Liver (tissue), 9 donors: ENCODE measurements around the gene KCNQ1. TPM values are rescaled to one million over a fixed set of nuclear protein-coding genes. Genes with fewer than 3 reads are reported as not detected.

Experiments used
- DNase-seq: peaks from one replicate; pipeline ENCODE4 v3.0.0-alpha.2; 2017; ENCODE audit warnings: low spot score
- H3K27ac ChIP-seq, 2 donors: one replicate each; pipeline ENCODE4 v1.7.0; 2013; ENCODE audit warnings: inconsistent platforms in 2 of 2, low read length in 2 of 2, control low read depth in 1 of 2, low read depth in 1 of 2, mild to moderate bottlenecking in 1 of 2
- H3K27me3 ChIP-seq, 4 donors: one replicate each; pipeline versions ENCODE4 v1.6.1 to v1.7.0; 2013; ENCODE audit warnings: low read length in 3 of 4, inconsistent platforms in 1 of 4, mild to moderate bottlenecking in 1 of 4, moderate library complexity in 1 of 4; ENCODE audit not compliant: control insufficient read depth in 4 of 4, insufficient read depth in 4 of 4
- H3K36me3 ChIP-seq, 4 donors: one replicate each; pipeline versions ENCODE4 v1.6.1 to v1.7.0; 2013; ENCODE audit warnings: low read length in 3 of 4, mild to moderate bottlenecking in 3 of 4, low read depth in 1 of 4, moderate library complexity in 1 of 4; ENCODE audit not compliant: control insufficient read depth in 4 of 4, insufficient read depth in 3 of 4
- H3K4me1 ChIP-seq, 4 donors: one replicate each; pipeline versions ENCODE4 v1.6.1 to v1.7.0; 2013; ENCODE audit warnings: low read length in 3 of 4, mild to moderate bottlenecking in 3 of 4, moderate library complexity in 1 of 4; ENCODE audit not compliant: control insufficient read depth in 4 of 4, insufficient read depth in 4 of 4
- H3K4me3 ChIP-seq, 3 donors: one replicate each; pipeline versions ENCODE4 v1.6.1 to v1.7.0; 2013; ENCODE audit warnings: low read length in 3 of 3, control low read depth in 1 of 3, low read depth in 1 of 3, mild to moderate bottlenecking in 1 of 3
- H3K9ac ChIP-seq, 2 donors: one replicate each; pipeline ENCODE4 v1.7.0; 2013; ENCODE audit warnings: low read length in 2 of 2, mild to moderate bottlenecking in 2 of 2, moderate library complexity in 2 of 2, control low read depth in 1 of 2, low read depth in 1 of 2
- H3K9me3 ChIP-seq, 4 donors: one replicate each; pipeline versions ENCODE4 v1.6.1 to v1.7.0; 2013; ENCODE audit warnings: low read length in 3 of 4; ENCODE audit not compliant: control insufficient read depth in 4 of 4
- ATF3 ChIP-seq: IDR thresholded peaks from 2 replicates; pipeline ENCODE4 v1.6.1; 2016; ENCODE audit warnings: antibody characterized with exemption
- CTCF ChIP-seq: fragments of 150-350 bp; IDR thresholded peaks from 2 replicates; pipeline ENCODE4 v1.5.1; 2017; ENCODE audit warnings: improper control_type of control experiment, low read depth, low read length; ENCODE audit not compliant: missing input control
- EGR1 ChIP-seq, 2 donors: IDR thresholded peaks; 2 replicates each; pipeline ENCODE4 v1.6.1; 2016 to 2018; ENCODE audit warnings: antibody characterized with exemption in 2 of 2, low read depth in 2 of 2
- FOXA1 ChIP-seq: IDR thresholded peaks from 2 replicates; pipeline ENCODE4 v1.6.1; 2016; ENCODE audit warnings: antibody characterized with exemption
- FOXA2 ChIP-seq: IDR thresholded peaks from 2 replicates; pipeline ENCODE4 v1.6.1; 2016; ENCODE audit warnings: antibody characterized with exemption
- GABPA ChIP-seq, 2 donors: IDR thresholded peaks in 1 of 2; conservative IDR thresholded peaks in 1 of 2; 2 replicates each; pipeline ENCODE4 v1.6.1; 2016; ENCODE audit warnings: antibody characterized with exemption in 2 of 2, mild to moderate bottlenecking in 1 of 2, moderate library complexity in 1 of 2
- HNF4A ChIP-seq, 2 donors: conservative IDR thresholded peaks; 2 replicates each; pipeline ENCODE4 v1.6.1; 2016; ENCODE audit warnings: antibody characterized with exemption in 2 of 2, mild to moderate bottlenecking in 2 of 2
- HNF4G ChIP-seq: IDR thresholded peaks from 2 replicates; pipeline ENCODE4 v1.6.1; 2016; ENCODE audit warnings: antibody characterized with exemption
- JUND ChIP-seq, 2 donors: IDR thresholded peaks; 2 replicates each; pipeline ENCODE4 v1.6.1; 2016; ENCODE audit warnings: antibody characterized with exemption in 2 of 2
- MAX ChIP-seq: IDR thresholded peaks from 2 replicates; pipeline ENCODE4 v1.6.1; 2016; ENCODE audit warnings: antibody characterized with exemption
- NR2F2 ChIP-seq: IDR thresholded peaks from 2 replicates; pipeline ENCODE4 v1.6.1; 2016; ENCODE audit warnings: antibody characterized with exemption
- RAD21 ChIP-seq, 2 donors: IDR thresholded peaks; 2 replicates each; pipeline ENCODE4 v1.6.1; 2016; ENCODE audit warnings: antibody characterized with exemption in 2 of 2, mild to moderate bottlenecking in 2 of 2
- REST ChIP-seq: IDR thresholded peaks from 2 replicates; pipeline ENCODE4 v1.6.1; 2016; ENCODE audit warnings: antibody characterized with exemption, mild to moderate bottlenecking
- RXRA ChIP-seq, 2 donors: IDR thresholded peaks; 2 replicates each; pipeline ENCODE4 v1.6.1; 2017 to 2018; ENCODE audit warnings: antibody characterized with exemption in 2 of 2, mild to moderate bottlenecking in 1 of 2
- SP1 ChIP-seq: IDR thresholded peaks from 2 replicates; pipeline ENCODE4 v1.6.1; 2018; ENCODE audit warnings: antibody characterized with exemption, mild to moderate bottlenecking
- TAF1 ChIP-seq: conservative IDR thresholded peaks from 2 replicates; pipeline ENCODE4 v1.6.1; 2016; ENCODE audit warnings: antibody characterized with exemption, mild to moderate bottlenecking
- YY1 ChIP-seq: IDR thresholded peaks from 2 replicates; pipeline ENCODE4 v1.6.1; 2016; ENCODE audit warnings: antibody characterized with exemption, mild to moderate bottlenecking
- ZBTB33 ChIP-seq: IDR thresholded peaks from 2 replicates; pipeline ENCODE4 v1.6.1; 2016; ENCODE audit warnings: antibody characterized with exemption
- WGBS: extraction: QIAGEN DNeasy Blood & Tissue Kit; methylation state at CpG from one replicate; pipeline ENCODE4 v1.1.7; 2013; 5-methylcytosine and 5-hydroxymethylcytosine counted together
- polyA plus RNA-seq, 2 donors: library from polyadenylated mRNA; stranded (reverse) in 1 of 2; unstranded in 1 of 2; fragments of 200-250 nt in 1 of 2; fragments of >200 nt in 1 of 2; fragmentation: Nextera tagmentation in 1 of 2; extraction: Ambion mirVana in 1 of 2; gene quantifications; one replicate each; pipeline versions ENCODE4 v1.2.1 to v1.2.3, GENCODE V29; 2013 to 2015
- total RNA-seq, 2 donors: library from RNA; depleted of rRNA; stranded (reverse); fragments of >200 nt; gene quantifications; one replicate each; pipeline ENCODE4 v1.2.3, GENCODE V29; 2014
- donor health status: healthy.
- donor health status: healthy.
- donor health status: healthy.
- donor health status: healthy.
- donor health status: healthy.

KCNQ1 gene
- total and polyA plus RNA-seq, 4 donors, result 0.31 to 2.2 (median 1.5) TPM

- H3K9ac ChIP-seq, result no peak overlapping the region
- no peaks in the 10 kb centered on the region for H3K4me1 ChIP-seq
- H3K4me3 ChIP-seq, result no peak overlapping the region
- no peak for DNase-seq
- WGBS, result 81% methylated on average over 16 of the region's 16 CpGs
- H3K27me3 ChIP-seq, result no peaks in the 10 kb centered on the region
- no peaks in the 10 kb centered on the region for H3K36me3 ChIP-seq
- TF ChIP-seq ATF3 (no peak), HNF4G (no peak), RXRA (IDR thresholded peaks at IDR 0.05) (no peak), FOXA2 (no peak), SP1 (no peak), NR2F2 (no peak), YY1 (no peak), TAF1 (no peak), CTCF (no peak), JUND (IDR thresholded peaks at IDR 0.05) (no peak), HNF4A (conservative IDR thresholded peaks at IDR 0.05) (no peak), RAD21 (IDR thresholded peaks at IDR 0.05) (no peak), GABPA (IDR thresholded peaks at IDR 0.05 in 1 of 2, conservative IDR thresholded peaks at IDR 0.05 in 1 of 2) (no peak), MAX (no peak), FOXA1 (no peak), ZBTB33 (no peak), EGR1 (IDR thresholded peaks at IDR 0.05; ENCODE audit: low read depth in 2 of 2) (no peak), REST (no peak)
- no peaks in the 10 kb centered on the region for H3K9me3 ChIP-seq
- no peak overlapping the region for H3K27ac ChIP-seq
Observed at GRCh38 chr11:2466869-2467694, 22.3 kb downstream of the KCNQ1 start.
